C4-2B (cell line): ENCODE measurements around the gene NMNAT2.

ENCODE experiments used
- H3K27ac ChIP-seq: fragments of 450-650 bp; 2 replicates; pipeline ENCODE4 v1.5.1; 2017
- ZFX ChIP-seq: fragments of 450-650 bp; IDR thresholded peaks from 2 replicates; pipeline ENCODE4 v1.6.1; 2017
- TF ChIP-seq, protein P1 (sequence below): fragments of 450-650 bp; conservative IDR thresholded peaks from 2 replicates; pipeline ENCODE4 v1.5.1; 2017; ENCODE audit warnings: mild to moderate bottlenecking

Gene NMNAT2

DNA sequence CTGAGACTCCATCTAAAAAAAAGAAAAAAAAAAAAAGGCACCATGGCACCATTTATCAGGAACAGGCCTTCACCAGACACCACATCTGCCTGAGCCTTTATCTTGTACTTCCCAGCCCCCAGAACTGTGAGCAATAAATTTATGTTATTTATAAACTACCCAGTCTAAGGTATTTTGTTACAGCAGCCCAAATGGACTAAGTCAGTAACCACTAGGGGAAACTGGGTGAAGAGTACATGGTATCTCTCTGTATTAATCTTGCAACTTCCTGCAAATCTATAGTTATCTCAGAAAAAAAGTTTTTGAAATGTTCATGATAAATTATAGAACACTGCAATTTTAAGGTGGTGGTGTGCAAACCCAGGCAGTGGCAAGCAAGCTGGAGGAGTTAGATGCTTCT is 117.8 kb downstream of the NMNAT2 start:
- no peak for TF ChIP-seq ZFX
- no peak overlapping the region for H3K27ac ChIP-seq

DNA sequence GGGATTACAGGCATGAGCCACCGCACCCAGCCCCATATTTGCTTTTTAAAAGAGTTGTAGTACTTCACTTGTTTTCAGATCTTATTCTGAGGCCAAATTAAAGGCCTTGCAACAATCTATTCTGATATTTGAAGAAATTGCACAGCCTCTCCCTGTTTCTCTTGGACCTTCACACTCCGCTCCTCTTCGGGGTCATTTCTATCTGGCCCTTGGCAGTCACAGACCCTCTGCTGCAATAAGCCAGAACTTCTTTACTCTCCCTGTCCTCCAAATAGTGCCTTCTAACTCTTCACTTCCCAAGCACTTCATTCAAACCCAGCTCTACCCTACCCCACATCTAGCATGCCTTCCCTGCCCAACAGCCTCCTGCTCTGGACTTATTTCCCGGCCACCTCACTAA is 121.4 kb downstream of the NMNAT2 start:
- H3K27ac ChIP-seq, result no peak overlapping the region
- TF ChIP-seq, protein P1, sequence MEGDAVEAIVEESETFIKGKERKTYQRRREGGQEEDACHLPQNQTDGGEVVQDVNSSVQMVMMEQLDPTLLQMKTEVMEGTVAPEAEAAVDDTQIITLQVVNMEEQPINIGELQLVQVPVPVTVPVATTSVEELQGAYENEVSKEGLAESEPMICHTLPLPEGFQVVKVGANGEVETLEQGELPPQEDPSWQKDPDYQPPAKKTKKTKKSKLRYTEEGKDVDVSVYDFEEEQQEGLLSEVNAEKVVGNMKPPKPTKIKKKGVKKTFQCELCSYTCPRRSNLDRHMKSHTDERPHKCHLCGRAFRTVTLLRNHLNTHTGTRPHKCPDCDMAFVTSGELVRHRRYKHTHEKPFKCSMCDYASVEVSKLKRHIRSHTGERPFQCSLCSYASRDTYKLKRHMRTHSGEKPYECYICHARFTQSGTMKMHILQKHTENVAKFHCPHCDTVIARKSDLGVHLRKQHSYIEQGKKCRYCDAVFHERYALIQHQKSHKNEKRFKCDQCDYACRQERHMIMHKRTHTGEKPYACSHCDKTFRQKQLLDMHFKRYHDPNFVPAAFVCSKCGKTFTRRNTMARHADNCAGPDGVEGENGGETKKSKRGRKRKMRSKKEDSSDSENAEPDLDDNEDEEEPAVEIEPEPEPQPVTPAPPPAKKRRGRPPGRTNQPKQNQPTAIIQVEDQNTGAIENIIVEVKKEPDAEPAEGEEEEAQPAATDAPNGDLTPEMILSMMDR, result no peak
- TF ChIP-seq ZFX, result no peak

DNA sequence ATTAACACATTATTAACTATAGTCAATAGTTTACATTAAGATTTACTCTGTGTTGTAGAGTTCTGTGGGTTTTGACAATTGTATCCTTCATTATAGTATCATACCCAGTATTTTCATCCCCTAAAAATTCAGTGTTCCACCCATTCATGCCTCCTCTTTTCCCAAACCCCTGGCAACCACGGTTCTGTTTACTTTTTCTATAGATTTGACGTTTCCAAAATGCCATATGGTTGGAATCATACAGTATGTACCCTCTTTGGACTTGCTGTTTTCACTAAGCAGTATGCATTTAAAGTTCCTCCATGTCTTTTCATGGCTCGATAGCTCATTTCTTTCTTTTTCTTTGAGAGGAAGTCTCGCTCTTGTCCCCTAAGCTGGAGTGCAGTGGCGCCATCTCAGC is 122.7 kb downstream of the NMNAT2 start:
- H3K27ac ChIP-seq, result no peak overlapping the region
- no peak for TF ChIP-seq ZFX
- TF ChIP-seq, protein P1, result no peak

DNA sequence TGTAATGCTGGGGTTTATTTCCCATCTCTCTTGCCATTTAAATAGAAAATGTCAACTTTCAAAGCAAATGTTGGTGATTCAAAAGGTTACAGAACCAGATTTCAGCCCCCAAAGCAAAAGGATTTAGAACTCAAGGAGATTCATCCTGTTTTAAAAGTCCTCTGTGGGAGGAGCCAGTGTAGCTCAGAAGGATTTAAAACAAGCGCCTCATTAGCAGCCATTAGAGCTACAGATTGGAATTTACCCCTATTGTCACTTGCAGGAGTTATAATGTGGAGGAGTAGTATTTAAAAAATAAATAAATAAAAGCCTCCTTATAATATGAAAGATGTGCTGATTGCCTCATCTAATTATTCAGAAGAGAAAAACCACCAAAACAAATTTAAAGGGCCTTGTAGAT is 124.3 kb downstream of the NMNAT2 start:
- TF ChIP-seq ZFX, result no peak
- TF ChIP-seq, protein P1, result no peak
- no peak overlapping the region for H3K27ac ChIP-seq

DNA sequence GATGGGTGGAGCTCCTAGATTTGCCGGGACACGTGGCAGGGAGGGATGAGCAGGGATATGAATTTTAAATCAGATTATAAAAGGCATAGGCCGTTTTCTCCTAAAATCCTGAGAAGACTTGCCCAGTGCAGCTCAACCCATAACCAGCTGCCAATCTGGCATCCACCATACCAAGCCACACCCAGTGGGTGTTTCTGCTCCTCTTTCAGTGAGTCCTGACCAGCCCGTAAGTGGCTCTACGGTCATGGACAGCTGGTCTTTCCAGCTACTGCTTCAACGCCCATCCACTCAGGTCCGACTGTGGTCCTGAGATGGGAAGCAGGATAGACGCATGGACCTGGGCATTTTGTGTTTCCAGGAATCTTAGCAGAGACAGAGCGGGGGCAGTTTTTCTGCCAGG is 124.9 kb downstream of the NMNAT2 start:
- TF ChIP-seq, protein P1, result no peak
- no peak for TF ChIP-seq ZFX
- H3K27ac ChIP-seq, result no peak overlapping the region

DNA sequence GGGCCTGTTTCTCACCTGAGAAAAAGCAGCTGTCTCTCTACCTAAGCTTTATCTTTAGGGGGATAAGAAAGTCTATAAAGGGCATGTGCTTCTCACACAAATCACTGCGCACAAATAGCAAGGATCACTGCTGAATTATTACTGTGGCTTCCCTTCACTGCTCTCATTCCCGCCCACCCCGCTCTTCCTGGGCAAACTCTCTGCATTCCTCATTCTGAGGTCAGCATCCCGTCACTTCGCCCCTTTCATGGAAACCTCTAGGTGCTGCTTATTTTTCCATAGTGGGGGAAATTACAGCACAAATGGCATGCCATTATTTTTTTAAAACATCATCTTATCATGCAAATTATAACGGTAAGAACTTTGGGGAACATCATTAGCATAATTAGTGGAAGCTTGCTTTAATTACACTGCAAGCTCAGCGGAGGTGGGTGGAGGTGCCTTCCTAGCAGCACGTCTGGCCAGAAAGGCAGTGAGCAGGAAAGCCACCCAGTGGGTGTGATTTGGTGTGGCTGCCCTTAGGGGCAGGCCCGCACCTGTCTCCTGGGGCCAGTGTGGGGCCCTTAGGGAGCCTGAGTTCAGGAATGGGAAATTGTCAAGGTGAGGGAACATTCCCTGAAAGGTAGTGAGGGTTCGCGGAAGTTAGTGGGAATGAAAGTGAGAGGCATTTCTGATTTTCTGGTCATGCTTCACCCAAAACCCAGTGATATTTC is 126.2 kb downstream of the NMNAT2 start:
- TF ChIP-seq, protein P1, result no peak
- no peak for TF ChIP-seq ZFX
- no peak overlapping the region for H3K27ac ChIP-seq

DNA sequence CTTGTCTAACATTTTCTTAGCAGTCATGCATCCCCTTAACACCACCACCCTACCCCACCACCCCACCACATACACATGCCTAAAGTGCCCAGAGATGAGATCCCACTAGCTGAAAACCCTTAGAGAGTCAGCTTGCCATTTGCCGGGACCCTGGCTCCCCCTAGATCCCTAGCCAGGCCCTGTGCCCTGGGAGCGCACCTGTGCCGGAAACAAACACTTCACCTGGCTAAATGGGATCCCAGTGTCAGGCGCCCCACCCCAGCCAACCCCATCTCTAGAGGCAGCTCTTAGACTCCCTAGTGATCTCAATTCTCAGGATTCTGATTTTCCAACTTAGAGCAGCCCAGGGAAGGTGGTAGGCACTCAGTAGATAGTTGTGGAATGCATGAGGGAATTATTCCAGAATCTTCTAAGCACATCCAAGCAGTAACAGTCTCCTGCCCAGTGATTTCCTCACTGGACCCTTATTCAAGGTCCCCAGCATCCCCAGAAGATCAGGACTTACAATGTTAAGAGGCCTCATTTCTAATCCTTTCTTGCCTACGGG is 126.9 kb downstream of the NMNAT2 start:
- no peak overlapping the region for H3K27ac ChIP-seq
- TF ChIP-seq, protein P1, result no peak
- TF ChIP-seq ZFX, result no peak

DNA sequence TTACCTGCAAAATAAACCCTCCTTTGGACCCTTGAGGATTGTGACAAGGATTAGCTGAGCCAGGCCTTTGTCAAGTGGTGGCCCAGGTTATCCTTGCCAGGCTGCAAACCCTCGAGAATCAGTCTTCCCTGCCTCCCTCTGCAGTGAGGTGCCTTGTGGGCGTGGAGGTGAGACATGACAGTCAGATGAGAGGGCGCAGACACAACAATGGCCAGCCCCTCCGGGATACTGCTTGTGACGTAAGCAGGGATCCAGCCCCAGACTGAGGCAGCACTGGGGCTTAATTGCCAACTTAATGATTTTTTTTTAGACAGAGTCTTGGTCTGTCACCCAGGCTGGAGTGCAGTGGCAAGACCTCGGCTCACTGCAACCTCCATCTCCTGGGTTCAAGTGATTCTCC is 127.6 kb downstream of the NMNAT2 start:
- no peak overlapping the region for H3K27ac ChIP-seq
- TF ChIP-seq ZFX, result no peak
- TF ChIP-seq, protein P1, result no peak
